ENCODE data around the gene CALML3.

Gene CALML3

DNA sequence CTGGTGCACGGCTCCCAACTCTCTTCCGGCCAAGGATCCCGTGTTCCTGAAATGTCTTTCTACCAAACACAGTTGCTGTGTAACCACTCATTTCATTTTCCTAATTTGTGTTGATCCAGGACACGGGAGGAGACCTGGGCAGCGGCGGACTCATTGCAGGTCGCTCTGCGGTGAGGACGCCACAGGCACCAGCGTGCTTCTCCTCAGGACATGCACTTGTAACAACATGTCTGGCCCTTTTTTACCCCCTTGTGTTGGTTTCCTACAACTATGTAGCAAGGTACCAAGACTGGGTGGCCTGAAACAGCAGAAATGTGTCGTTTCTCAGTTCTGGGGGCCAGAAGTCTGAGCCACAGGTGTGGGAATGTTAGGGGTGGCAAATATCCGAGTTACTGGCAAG, 43.6 kb upstream of the CALML3 start:
- no peaks in the 10 kb centered on the region for H3K27me3 ChIP-seq
- no peak overlapping the region for H3K4me3 ChIP-seq
- no peaks in the 10 kb centered on the region for H3K36me3 ChIP-seq
- H3K9ac ChIP-seq, result no peak overlapping the region
- H3K4me2 ChIP-seq, result no peak overlapping the region
- H4K20me1 ChIP-seq, result no peaks in the 10 kb centered on the region
- H3K27ac ChIP-seq, result no peak overlapping the region
- no peaks in the 10 kb centered on the region for H3K9me3 ChIP-seq
- peaks cover 28% of the 10 kb centered on the region for H3K4me1 ChIP-seq
- TF ChIP-seq Cebpa-rat (IDR thresholded peaks at IDR 0.05), result no peak

GRCh38 chr10:5482016-5482415, 42.7 kb upstream of the CALML3 start:
- Histone ChIP-seq H3K9ac (no peak overlapping the region), H3K27me3 (no peaks in the 10 kb centered on the region), H4K20me1 (no peaks in the 10 kb centered on the region), H3K4me3 (no peak overlapping the region), H3K9me3 (no peaks in the 10 kb centered on the region), H3K4me2 (no peak overlapping the region), H3K4me1 (peaks cover 28% of the 10 kb centered on the region), H3K36me3 (no peaks in the 10 kb centered on the region), H3K27ac (no peak overlapping the region)
- no peak for TF ChIP-seq Cebpa-rat (IDR thresholded peaks at IDR 0.05)

- Histone ChIP-seq H3K36me3 (no peaks in the 10 kb centered on the region), H3K27ac (no peak overlapping the region), H3K27me3 (no peaks in the 10 kb centered on the region), H4K20me1 (no peaks in the 10 kb centered on the region), H3K9ac (no peak overlapping the region), H3K4me1 (peaks cover 15% of the 10 kb centered on the region), H3K9me3 (no peaks in the 10 kb centered on the region), H3K4me3 (no peak overlapping the region), H3K4me2 (no peak overlapping the region)
- no peak for TF ChIP-seq Cebpa-rat (IDR thresholded peaks at IDR 0.05)
Observed at GRCh38 chr10:5484205-5484604, 40.6 kb upstream of the CALML3 start.

DNA sequence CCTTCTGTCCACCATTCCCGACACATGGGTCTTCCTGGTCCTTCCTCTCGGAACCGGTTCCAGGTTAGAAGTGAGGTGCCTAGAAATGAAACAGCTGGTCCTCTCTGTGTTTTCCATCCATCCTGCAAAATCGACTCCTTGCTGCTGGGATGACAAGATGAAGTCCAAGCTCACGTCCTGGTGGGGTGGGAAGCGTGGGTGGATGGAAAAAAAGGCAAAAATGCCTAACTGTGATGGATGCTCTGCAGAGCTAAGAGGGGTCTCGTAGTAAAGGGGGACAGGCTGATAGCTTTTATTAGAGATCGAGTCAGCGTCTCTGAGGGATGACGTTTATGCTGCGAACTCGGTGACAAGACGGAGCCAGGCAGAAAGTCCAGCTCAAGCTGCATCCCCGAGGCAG, 39.5 kb upstream of the CALML3 start:
- Histone ChIP-seq H3K27ac (no peak overlapping the region), H3K9ac (no peak overlapping the region), H3K4me1 (peaks cover 4% of the 10 kb centered on the region), H3K4me2 (no peak overlapping the region), H3K27me3 (no peaks in the 10 kb centered on the region), H3K4me3 (no peak overlapping the region), H4K20me1 (no peaks in the 10 kb centered on the region), H3K9me3 (no peaks in the 10 kb centered on the region), H3K36me3 (no peaks in the 10 kb centered on the region)
- no peak for TF ChIP-seq Cebpa-rat (IDR thresholded peaks at IDR 0.05)

DNA sequence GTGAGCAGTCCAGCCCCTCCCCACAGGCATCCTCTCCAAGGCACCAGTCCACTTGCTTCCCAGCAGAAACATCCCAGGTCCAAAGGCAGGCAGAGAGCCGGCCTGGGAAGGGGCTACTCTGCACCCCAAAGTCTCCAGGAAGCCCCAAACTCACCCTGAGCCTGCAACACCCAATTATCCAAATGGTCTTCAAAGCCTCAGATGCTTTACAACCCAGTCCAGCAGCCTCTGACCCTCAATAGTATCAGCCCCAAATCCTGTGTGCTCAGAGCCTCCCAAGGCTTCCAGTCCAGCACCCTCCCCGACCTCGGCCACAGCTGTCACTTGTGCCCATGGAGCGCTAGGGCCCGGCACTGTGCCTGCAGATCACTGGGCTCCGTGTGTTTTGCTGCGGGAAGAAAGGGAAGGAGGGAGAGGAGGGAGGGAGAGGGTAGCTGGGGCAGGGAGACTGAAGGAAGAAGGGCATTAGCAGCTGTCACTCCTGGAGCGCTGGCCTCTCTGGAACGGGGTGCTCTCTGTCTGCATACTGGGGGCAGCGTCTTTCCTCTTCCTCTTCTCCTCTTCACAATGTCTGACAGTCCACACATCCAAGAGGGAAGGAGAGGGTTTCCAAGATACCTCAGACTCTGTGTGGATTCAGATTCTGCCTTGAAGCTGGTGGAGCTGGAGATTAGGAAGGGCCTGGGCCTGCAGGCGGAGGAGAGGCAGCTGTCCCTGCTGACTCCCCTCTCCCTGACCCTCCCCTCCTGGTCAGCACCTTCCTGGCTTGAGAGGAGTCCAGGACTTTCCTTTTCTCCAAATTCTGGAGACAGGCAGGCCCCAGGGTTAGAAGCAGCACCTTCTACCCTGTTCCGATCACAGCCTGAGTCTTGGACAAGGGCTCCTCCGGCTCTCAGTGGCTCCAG, 38.6 kb upstream of the CALML3 start:
- Histone ChIP-seq H3K9me3 (no peaks in the 10 kb centered on the region), H3K27me3 (no peaks in the 10 kb centered on the region), H3K9ac (no peak overlapping the region), H3K4me3 (no peak overlapping the region), H3K4me1 (peaks cover 7% of the 10 kb centered on the region), H3K4me2 (no peak overlapping the region), H3K27ac (no peak overlapping the region), H3K36me3 (no peaks in the 10 kb centered on the region), H4K20me1 (no peaks in the 10 kb centered on the region)
- no peak for TF ChIP-seq Cebpa-rat (IDR thresholded peaks at IDR 0.05)

DNA sequence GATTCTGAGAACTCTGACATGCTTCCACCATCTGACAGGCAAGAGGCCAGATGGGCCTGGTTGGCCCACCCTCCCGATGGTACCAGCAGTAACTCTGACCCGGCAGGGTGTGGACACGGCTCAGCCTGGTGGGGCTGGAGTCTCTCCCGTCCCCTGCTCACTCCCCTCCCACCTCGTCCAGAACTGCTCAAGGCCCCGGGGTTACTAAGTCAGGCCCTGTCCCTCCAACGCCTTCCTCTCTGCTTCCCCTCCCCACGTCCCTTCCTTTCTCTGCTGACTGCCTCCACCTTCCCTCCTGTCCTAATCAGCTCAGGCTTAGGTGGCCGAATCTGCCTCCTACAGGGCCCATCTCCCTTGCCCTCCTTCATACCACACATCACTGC, 37.9 kb upstream of the CALML3 start:
- Histone ChIP-seq H3K36me3 (no peaks in the 10 kb centered on the region), H3K4me3 (no peak overlapping the region), H3K4me2 (no peak overlapping the region), H4K20me1 (no peaks in the 10 kb centered on the region), H3K27me3 (no peaks in the 10 kb centered on the region), H3K9me3 (no peaks in the 10 kb centered on the region), H3K9ac (no peak overlapping the region), H3K4me1 (peaks cover 14% of the 10 kb centered on the region), H3K27ac (no peak overlapping the region)
- TF ChIP-seq Cebpa-rat (IDR thresholded peaks at IDR 0.05), result no peak

DNA sequence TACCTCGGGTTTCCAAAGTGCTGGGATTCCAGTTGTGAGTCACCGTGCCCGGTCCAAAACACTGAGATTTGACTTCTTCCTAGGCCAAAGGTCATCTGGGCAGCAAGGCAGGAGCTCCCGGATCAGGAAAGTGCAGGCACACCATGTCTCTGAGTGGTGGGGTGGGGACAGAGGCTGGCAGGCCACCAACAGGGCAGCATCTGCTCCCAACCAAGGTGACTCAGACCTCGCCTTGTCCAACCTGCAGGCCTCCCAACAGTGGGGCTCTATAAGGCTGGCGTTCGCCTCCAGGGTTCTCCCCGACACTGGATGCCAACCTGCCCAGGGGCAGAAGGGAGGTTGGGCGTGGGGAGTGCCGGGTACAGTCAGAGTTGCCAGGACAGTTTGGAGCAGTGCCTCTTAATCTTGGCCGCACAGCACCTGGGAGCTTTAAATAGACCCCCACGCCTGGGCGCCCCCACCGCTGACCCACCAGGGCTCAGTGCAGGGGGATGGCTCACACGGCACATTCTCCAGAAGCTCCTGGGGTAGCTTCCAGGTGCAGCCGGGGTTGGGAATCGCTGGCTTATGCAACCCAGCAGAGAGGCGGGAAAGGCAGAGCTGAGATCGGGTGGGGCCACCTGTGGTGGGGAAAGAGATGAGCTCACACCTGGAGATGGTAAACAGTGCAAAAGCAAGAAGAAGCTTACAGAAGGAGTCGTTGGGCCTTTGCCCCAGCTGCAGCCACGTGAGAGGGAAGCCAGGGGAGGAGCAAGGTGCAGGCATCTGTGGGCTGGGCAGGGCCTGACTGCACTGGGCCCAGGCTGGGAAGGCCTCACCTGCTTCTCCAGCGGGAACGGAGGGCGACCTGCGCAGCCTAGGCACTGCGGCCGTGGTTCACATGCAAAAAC, 36.2 kb upstream of the CALML3 start:
- no peak overlapping the region for H3K9ac ChIP-seq
- no peak overlapping the region for H3K27ac ChIP-seq
- no peak for TF ChIP-seq Cebpa-rat (IDR thresholded peaks at IDR 0.05)
- H3K36me3 ChIP-seq, result no peaks in the 10 kb centered on the region
- no peak overlapping the region for H3K4me2 ChIP-seq
- H4K20me1 ChIP-seq, result no peaks in the 10 kb centered on the region
- H3K4me3 ChIP-seq, result no peak overlapping the region
- peaks cover 11% of the 10 kb centered on the region for H3K9me3 ChIP-seq
- no peaks in the 10 kb centered on the region for H3K27me3 ChIP-seq
- H3K4me1 ChIP-seq, result peaks cover 16% of the 10 kb centered on the region

GRCh38 chr10:5490032-5490431, 34.7 kb upstream of the CALML3 start:
- TF ChIP-seq Cebpa-rat (IDR thresholded peaks at IDR 0.05), result no peak
- H4K20me1 ChIP-seq, result no peaks in the 10 kb centered on the region
- H3K4me1 ChIP-seq, result peaks cover 16% of the 10 kb centered on the region
- no peaks in the 10 kb centered on the region for H3K36me3 ChIP-seq
- H3K27me3 ChIP-seq, result no peaks in the 10 kb centered on the region
- H3K27ac ChIP-seq, result no peak overlapping the region
- no peak overlapping the region for H3K4me2 ChIP-seq
- H3K9me3 ChIP-seq, result peaks cover 11% of the 10 kb centered on the region
- H3K4me3 ChIP-seq, result no peak overlapping the region
- H3K9ac ChIP-seq, result no peak overlapping the region

GRCh38 chr10:5490698-5491464, 33.9 kb upstream of the CALML3 start:
- Histone ChIP-seq H3K4me2 (peak overlapping the region; percentile 73), H3K27ac (peak overlapping the region; percentile 28; the same call in 1 of the 2 replicates), H4K20me1 (no peaks in the 10 kb centered on the region), H3K9ac (no peak overlapping the region), H3K4me1 (peaks cover 16% of the 10 kb centered on the region), H3K9me3 (peaks cover 11% of the 10 kb centered on the region), H3K27me3 (no peaks in the 10 kb centered on the region), H3K4me3 (no peak overlapping the region), H3K36me3 (no peaks in the 10 kb centered on the region)
- TF ChIP-seq Cebpa-rat (IDR thresholded peaks at IDR 0.05), result no peak

Measured in BLaER1 (cell line).